HG03442 (cell line): ENCODE results near the gene LRIT1.

Experiments
- ATAC-seq: cut with Tn5 transposase; IDR thresholded peaks from one replicate; pipeline ENCODE4 v1.9.1; 2021; ENCODE audit warnings: mild to moderate bottlenecking, moderate library complexity; ENCODE audit not compliant: unreplicated experiment

LRIT1 gene

DNA sequence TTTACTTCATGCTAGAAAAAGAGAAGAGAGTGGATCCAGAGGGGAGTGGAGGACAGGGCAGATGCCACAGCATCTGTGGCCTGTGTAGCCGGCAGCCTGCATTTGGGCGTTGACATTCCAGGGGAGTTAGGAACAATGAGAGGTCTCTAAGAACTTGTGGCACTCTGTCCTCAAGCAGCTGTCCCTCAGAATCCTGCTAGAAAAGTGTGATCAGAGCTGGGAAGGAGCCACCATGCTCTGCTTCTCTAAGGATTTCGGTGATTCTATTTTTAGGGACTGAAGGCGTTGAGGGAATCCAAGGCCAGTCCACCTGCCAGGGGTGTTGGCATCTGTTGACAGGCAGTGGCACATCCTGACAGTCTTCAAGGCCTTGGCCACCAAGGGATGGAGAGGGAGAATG is 23.6 kb downstream of the LRIT1 start:
- no peak for ATAC-seq

DNA sequence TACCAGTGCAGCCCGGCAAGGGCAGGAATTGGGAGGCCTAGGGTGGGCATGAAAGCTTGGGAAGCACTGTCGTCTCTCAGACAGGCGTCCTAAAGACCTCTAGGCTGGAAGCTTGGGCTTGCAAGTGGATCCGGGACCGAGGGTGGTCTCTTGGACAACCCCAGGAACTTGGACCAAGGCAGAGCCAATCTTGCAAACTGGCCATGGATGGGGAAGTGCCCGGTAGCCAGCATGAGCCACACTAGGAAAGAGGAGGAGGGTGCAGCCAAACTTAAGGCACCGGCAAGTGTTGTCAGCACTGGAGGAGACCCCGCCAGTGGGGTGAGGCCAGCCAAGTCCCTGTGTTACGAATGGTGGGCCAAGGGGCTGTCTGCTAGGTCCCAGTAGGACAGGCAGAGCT is 24.5 kb downstream of the LRIT1 start:
- no peak for ATAC-seq

DNA sequence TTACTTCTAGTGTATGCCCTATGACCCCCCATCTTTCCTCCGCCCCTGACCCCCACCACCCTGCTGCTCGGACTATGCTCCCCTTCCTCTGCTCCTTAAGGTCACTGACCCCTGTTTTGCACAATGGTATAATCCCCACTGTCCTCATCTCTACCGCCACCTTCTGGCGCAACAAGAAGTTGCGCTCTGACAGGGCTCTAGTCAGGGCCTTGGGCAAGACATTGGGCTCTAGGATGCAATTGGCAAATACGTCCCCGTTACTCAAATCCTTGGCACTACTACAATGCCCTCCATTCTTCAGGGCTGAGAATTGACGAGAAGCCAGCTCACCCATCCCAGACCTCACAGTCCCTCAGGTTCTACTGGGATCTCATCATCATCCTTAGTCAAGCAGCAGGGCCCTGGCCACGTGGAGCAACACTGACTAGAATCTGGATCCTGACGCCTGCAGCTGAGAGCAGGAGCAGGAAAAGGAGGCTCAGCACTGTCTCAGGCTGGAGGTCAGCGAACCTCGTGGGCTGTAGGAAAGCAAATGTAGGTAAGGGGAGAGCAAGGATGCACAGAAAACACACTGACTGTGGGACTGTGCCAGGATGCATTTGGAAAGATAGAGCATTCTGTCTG is 26.6 kb downstream of the LRIT1 start:
- ATAC-seq, result peak; percentile 93

DNA sequence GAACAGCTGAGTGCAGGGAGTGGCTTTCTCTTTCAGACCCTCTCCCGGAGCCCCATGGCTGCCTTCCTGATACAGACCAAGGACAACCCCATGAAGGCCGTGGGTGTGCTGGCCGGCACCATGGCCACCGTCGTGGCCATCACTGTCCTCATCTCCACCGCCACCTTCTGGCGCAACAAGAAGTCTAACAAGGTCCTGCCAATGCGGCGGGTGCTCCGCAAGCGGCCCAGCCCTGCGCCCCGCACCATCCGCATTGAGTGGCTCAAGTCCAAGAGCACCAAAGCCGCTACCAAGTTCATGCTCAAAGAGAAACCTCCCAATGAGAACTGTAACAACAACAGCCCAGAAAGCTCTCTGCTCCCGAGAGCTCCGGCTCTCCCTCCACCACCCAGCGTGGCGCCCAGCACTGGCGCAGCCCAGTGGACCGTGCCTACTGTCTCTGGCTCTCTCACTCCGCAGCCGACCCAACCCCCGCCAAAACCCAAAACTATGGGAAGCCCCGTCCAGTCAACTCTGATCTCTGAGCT is 27.2 kb downstream of the LRIT1 start:
- ATAC-seq, result peak; percentile 15

DNA sequence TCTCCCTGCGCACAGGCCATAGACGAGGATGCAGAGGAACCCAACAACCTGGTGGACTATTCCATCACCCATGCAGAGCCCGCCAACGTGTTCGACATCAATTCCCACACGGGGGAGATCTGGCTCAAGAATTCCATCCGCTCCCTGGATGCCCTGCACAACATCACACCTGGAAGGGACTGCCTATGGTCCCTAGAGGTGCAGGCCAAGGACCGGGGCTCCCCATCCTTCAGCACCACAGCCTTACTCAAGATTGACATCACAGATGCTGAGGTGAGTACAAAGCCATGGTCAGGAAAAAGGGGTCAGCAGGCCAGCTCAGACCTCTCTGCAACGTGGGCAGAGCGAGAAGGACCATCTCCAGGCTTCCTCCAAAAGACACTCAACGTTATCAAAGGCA is 28.3 kb downstream of the LRIT1 start:
- no peak for ATAC-seq

DNA sequence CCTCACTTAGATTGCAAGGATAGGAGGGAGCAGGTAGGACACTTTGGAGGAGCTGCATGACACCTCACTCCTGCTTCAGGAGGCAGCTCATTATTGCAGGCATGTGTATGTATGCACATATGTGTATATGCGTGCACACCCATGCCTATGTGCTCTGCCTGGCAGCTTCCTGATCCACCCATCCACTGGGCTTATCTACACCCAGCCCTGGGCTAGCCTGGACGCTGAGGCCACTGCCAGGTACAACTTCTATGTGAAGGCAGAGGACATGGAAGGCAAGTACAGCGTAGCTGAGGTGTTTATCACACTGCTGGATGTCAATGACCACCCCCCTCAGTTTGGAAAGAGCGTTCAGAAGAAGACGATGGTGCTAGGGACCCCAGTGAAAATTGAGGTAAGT is 29.3 kb downstream of the LRIT1 start:
- no peak for ATAC-seq

DNA sequence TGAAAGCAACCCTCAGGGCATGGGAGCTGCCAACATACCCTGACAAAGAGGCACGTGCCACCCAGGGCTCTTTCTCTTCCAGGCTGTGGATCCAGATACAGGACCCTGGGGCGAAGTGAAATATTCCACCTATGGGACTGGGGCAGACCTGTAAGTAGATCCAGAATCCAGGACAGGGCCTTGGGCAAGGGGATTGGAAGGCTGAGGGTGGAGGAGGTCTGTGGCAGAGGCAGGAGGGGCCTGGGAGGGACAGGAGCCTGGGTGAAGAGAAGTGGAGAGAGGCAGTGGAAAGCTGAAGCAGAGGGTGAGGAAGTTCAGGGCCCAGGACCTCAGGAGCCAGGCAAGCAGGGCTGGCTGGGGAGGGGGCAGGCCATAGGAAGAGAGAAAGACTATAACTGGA is 29.8 kb downstream of the LRIT1 start:
- no peak for ATAC-seq

DNA sequence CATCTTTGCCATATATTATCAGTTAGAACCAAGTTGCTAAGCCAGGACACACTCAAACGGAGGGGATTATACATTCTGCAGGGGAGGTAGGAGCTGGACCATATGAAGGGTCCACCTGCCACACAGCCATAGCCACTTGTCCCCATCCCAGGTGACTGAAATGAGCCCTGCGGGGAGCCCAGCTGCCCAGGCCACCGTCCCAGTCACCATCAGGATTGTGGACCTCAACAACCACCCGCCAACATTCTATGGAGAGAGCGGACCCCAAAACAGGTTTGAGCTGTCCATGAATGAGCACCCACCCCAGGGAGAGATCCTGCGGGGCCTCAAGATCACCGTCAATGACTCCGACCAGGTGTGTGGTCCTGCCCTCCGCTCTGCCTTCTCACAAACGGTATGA is 33.3 kb downstream of the LRIT1 start:
- no peak for ATAC-seq

DNA sequence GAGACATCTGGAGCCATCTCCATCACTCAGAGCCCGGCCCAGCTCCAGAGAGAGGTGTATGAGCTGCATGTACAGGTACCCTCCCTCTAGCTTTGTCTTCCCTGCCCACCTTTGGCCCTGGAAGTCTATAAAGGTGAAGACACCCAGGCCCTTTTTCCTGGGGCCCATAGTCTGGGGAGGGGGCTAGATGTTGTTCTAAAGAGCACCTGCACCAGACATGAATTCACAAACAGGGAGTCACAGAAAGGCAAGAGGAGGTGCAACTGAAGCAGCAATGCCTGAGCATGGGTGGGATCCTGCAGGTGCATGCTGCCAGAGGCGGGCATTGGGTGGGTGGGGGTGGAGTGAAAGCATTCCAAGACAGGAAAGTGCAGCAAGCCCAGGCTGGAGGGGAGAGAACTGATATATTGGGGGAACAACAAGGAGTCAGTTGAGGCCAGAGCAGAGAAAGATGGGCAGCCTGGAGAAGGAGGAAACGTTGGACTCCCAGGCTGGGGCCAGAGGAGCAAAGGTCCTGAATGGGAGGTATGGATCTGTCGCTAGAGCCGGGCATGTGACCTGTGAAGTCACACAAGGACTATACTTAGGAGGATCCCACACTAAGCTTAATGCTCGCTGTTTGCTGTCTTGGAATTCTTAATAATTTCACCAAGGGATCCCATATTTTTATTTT is 35.4 kb downstream of the LRIT1 start:
- no peak for ATAC-seq

DNA sequence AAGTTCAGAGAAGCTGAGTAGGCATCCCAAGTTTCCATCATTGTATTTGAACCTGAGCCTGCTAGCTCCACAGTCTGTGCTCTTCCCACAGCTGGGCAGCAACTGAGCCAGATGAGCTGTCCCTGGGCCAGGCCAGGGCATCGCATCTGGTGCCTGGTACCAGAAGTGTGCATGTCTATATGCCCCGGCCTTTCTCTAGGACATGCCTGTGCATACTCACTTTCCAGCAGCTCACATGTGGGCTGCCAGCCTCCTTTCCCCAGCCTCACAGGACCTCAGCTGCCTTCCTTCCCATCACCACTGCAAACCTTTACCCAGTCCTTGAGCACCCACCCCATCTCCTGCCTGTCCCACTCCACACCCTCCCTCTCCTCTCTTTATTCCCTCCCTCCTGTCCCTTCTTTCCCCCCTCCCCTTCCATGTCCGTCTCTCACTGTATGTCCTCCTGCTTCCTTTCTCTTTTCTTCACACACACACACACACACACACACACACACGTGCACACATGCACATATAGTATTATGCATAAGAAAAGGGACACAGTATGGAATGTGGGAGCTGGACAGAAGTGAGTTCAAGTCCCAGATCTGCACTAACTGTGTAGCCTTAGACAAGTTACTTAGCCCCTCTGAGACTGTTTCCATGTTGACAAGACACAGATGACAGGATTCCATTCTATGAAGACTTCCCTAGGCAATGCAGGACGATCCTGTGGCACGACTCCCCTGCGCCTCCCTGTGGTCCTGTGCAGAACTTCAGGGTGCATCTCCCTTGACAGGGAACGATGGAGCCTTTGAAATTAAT is 36.1 kb downstream of the LRIT1 start:
- ATAC-seq, result peak; percentile 88

DNA sequence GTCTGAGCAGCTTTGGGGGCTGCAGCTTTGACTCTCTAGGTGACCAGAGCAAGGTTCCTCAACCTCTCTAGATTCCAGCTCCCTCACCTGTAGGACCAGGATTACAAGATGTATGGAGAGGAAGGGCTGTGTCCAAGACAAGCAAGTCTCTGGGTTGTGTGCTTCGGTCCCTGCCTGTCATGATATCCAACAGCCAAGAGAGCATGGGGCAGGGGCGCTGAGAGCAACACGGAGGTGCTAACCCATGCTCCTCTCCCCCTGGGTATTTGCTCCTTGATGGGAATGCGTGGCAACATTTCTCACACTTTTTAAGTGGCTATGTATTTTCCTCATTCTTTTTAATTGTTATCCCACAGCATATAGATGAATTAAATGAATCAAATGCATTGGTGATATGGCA is 36.7 kb downstream of the LRIT1 start:
- ATAC-seq, result no peak

DNA sequence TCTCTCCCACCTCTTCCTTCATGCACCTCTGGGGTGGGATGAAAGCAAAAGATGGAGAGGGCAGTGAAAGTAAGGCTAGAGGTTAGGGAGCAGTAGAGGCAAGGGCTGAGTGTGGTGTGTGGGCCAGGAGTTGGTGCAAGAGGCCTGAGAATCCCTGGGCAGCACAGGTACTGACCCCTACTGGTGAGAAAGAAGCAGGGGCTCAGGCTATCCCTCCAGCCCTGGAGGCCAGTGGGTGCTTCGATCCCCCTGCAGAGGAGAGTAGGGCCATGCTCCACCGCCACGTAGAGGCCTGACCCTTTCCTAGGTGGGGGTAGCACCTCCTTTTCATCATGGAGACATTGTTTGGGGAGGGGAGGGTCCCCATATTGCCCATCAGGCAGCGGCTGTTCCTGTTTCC is 37.2 kb downstream of the LRIT1 start:
- ATAC-seq, result peak; percentile 59

DNA sequence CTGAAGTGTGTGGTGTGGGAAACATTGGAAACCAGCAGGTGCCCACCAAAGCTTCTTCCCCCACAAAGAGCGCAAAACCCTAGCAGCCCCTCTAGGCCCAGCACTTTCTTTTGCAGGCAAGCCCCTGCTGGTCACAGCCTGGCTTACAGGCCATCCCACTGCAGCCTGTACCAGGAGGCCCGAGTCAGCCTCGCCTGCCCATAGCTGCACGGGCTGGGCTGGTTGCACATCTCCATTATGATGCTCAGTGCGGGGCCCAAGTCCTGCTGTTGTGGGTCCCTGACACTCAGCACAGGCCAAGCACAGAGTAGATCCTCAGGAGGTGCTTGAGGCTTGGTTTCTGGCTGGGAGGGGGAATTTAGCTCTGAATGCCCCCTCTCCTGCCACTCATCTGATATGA is 39.0 kb downstream of the LRIT1 start:
- ATAC-seq, result no peak

DNA sequence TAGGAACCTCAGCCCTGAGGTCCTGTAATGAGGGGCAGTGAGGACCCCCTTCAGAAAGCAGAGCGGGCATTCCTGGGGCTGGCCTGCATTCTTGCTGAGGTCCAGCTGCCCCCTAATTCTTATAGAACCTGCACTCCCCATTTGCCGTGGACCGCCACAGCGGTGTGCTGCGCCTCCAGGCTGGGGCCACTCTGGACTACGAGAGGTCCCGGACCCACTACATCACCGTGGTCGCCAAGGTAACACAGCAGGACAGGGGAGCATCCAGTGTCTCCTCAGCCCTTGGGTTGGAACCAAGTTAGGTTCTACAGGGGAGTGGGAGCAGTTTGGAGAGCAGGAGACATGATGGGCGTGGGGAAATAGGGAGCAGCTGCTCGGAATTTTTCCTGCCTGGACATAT is 39.7 kb downstream of the LRIT1 start:
- no peak for ATAC-seq

DNA sequence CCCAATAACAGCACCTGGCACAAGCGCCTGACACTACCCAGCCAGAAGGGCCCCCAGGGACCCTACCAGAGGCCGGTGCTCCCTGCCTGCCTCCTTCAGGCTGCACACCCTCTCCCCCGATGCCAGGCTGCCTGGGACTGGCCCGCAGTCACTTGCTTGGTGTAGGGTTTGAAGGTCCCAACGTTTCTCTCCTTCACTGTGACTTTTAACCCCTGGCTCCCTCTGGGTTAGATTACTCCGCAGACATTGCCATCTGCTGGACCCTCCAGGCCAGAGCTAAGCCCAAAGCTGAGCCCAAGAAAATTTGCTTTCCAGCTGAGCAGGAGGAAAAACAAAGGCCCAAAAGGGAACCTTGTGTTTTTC is 40.1 kb downstream of the LRIT1 start:
- ATAC-seq, result no peak

DNA sequence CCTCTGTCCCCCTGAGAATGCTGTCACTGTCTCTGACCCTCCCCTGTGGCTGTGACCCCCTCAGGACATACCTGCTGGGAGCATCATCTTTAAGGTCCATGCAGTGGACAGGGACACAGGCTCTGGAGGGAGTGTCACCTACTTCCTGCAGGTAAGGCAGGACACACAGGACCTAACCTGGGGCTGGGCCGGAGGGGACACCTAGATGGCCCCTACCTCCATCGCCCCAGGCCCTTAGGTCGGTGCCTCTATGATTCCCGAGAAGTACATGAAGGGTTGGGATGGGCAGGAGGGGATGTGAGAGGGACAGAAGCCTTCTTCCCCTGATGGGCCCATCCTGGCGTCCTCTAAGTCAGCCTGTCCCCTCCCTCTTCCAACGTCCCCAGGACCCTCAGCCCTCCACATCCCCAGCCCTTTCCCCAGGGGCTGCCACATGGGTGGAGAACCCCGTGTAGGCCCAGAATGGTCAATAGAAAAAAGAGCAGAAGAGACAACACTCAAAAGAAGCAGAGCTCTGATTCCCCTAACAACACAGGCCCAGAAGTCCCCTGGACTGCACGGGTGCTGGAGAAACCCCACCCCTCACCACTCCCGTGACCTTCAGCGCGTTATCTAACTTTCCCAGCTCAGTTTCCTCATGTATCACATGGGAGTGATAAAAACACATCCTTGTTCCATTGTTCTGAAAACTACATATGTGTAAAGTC is 40.7 kb downstream of the LRIT1 start:
- no peak for ATAC-seq

DNA sequence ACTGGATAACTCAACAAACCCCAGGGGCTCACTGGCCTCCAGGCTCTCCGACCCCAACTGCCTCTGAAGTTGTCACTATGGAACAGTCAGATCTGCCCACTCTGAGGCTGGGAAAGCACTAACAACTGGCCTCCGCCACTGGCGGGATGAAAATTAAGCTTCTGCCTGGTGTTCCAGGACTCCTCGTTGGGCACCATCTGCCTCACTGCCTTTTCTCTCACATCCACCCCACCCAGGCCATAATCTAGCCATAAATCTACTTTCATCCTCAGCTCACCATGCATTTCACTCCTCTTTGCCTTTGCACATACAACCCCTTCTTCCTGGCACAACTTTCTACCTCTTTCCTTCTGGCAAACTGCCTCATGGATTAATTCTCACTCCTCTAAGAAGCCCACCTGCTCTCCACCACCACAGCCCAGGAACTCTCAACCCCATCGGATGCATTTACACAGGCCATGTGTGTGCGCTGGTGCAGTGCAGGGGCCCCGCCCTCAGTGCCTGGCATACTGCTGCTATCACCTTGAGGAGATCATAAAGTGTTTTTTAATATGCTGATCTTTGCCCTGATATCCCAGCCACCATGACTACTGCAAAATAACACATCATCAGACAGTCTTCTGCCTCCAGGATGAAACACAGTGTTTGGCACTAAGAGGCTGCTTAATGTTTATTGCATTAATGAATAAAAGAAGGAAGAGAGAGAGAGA is 43.0 kb downstream of the LRIT1 start:
- no peak for ATAC-seq

DNA sequence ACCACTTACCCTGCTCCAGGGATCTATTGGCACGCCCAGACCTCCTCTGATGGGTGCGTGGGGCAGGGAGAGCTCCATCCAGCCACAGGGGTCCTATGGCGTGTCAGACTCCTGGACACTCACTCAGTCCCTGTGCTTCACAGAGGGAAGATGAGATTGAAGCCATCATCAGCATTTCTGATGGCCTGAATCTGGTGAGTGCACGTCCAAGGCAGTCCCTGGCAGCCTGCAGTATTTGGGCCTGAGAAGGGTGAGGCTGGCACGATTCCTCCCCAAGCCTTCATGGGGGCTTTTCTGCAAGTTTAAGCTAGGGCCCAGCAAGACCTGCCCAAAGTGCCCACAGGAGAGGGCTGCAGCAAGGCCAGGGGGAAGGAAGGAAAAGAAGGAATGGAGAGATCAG is 43.7 kb downstream of the LRIT1 start:
- no peak for ATAC-seq

DNA sequence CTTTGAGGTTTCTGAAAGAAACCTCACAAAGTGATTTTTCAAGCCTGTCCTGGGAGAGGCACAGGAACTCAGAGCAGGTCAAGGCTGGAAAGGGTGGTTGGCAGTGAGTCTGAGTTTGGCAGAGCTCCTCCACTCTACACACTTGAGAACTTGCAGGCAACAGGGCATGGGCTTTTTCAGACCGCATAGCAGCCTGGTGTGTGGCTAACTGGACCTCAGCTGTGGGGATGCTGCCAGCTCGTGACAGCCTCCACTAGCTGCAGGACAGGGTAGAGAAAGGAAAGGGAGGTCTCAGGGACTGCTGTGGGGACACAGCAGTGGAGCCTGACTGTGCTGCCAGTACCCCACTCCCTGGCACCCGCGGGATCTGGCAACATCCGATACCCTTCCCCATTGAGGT is 44.4 kb downstream of the LRIT1 start:
- no peak for ATAC-seq

DNA sequence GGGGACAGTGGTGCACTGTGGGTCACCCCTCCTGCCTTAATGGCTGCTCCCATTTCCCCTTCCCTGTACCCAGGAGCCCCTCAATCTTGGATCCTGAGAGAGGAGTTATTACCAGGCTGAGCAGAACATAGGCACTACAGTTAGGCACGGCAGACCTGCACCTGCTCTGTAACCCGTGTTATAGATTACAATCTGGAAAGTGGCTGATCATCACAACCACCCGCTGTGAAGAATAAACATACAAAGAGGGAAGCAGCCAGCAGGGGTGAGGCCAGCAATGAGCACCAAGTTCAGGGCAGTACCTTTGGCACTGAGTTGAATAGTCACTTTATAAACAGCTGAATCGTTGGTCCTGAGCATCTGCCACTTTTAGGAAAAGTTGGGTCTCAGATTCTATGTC is 45.3 kb downstream of the LRIT1 start:
- no peak for ATAC-seq
